Nephron progenitor cell (in vitro differentiated cells): ENCODE results near the gene RPL19.

Experiments used
- DNase-seq: peaks from one replicate; pipeline ENCODE4 v3.0.0; 2021
- H3K27ac Mint-ChIP-seq: 2 replicates; pipeline ENCODE4 v1.8.0; 2021; ENCODE audit warnings: mild to moderate bottlenecking, moderate library complexity, mixed read lengths
- H3K27me3 Mint-ChIP-seq: 2 replicates; pipeline ENCODE4 v1.8.0; 2021; ENCODE audit warnings: mild to moderate bottlenecking, low read depth, mixed read lengths; ENCODE audit not compliant: poor library complexity
- H3K36me3 Mint-ChIP-seq: 2 replicates; pipeline ENCODE4 v1.8.0; 2021; ENCODE audit warnings: low read depth, mixed read lengths
- H3K4me1 Mint-ChIP-seq: 2 replicates; pipeline ENCODE4 v1.8.0; 2021; ENCODE audit warnings: mixed read lengths
- H3K4me3 Mint-ChIP-seq: 2 replicates; pipeline ENCODE4 v1.8.0; 2021; ENCODE audit warnings: mild to moderate bottlenecking, moderate library complexity, mixed read lengths
- H3K9me3 Mint-ChIP-seq: 2 replicates; pipeline ENCODE4 v1.8.0; 2021; ENCODE audit warnings: mild to moderate bottlenecking, moderate library complexity, mixed read lengths
- TF ChIP-seq, protein P1 (sequence below): fragments of 200-600 bp; sonication (generic); IDR thresholded peaks from 2 replicates; pipeline ENCODE4 v1.5.0; 2021; ENCODE audit warnings: antibody characterized with exemption

Gene RPL19

DNA sequence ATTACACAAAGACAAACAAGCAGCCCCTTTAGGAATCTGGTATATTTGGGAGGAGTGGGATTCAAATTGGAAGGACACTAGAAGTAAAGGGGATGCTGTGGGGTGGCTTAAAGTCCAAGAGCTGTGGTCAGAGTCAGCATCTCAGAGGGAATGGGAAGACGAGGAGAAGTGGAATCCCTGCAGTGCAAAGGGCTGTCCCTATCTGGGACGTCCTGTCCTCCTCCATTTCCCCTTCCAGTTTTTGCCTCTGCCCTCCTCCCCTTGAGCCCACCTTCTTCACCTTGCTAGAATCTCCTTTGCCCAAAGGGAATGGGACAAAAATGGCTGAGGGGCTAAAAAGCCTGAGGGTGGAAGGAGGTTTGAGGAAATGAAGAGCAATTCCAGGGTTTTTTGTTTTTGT lies 44.4 kb upstream of the RPL19 start:
- Mint-ChIP-seq H3K36me3 (no peaks in the 10 kb centered on the region), H3K27me3 (peaks cover 54% of the 10 kb centered on the region), H3K9me3 (peaks cover 10% of the 10 kb centered on the region), H3K27ac (no peak overlapping the region), H3K4me1 (peaks cover 20% of the 10 kb centered on the region), H3K4me3 (no peak overlapping the region)
- no peak for DNase-seq
- TF ChIP-seq, protein P1, sequence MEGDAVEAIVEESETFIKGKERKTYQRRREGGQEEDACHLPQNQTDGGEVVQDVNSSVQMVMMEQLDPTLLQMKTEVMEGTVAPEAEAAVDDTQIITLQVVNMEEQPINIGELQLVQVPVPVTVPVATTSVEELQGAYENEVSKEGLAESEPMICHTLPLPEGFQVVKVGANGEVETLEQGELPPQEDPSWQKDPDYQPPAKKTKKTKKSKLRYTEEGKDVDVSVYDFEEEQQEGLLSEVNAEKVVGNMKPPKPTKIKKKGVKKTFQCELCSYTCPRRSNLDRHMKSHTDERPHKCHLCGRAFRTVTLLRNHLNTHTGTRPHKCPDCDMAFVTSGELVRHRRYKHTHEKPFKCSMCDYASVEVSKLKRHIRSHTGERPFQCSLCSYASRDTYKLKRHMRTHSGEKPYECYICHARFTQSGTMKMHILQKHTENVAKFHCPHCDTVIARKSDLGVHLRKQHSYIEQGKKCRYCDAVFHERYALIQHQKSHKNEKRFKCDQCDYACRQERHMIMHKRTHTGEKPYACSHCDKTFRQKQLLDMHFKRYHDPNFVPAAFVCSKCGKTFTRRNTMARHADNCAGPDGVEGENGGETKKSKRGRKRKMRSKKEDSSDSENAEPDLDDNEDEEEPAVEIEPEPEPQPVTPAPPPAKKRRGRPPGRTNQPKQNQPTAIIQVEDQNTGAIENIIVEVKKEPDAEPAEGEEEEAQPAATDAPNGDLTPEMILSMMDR = no peak

DNA sequence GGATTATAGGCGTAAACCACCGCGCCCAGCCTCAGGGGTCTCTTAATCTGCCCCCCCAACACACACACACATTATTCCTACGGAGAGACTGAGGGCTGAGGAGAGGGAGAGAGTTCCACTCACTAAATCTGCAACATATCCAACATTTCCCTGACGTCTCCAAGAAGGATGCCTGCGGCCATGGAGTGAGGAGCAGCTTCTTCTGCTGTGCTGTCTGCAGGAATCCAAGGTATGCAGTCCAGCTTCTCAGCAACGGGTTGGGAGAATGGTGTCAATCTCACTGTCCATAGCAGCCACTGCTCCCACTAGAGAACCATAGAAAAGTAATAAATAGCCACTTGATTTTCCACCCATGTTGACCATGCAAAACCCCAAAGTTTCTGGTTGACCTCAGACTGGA lies 43.6 kb upstream of the RPL19 start:
- Mint-ChIP-seq H3K27me3 (peaks cover 52% of the 10 kb centered on the region), H3K9me3 (peaks cover 10% of the 10 kb centered on the region), H3K27ac (no peak overlapping the region), H3K36me3 (no peaks in the 10 kb centered on the region), H3K4me3 (no peak overlapping the region), H3K4me1 (peaks cover 20% of the 10 kb centered on the region)
- TF ChIP-seq, protein P1 = no peak
- DNase-seq = no peak

DNA sequence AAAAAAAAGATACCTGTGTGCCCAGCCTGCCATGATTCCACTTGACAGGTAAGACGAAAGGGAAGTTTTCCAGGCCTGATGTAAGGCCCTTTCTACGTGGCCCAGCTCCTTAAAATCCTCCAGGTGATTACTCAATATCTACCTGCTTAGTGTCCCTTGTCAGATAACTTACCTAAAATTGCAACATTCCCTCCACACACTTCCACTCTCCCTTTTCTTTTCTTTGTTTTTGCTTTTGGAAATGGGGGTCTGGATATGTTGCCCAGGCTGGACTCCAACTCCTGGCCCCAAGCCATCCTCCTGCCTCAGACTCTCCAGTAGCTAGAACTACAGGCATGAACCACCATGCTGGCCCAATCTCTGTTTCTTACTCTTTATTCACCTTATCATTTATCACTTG lies 41.5 kb upstream of the RPL19 start:
- H3K9me3 Mint-ChIP-seq = peaks cover 9% of the 10 kb centered on the region
- no peak overlapping the region for H3K27ac Mint-ChIP-seq
- DNase-seq = no peak
- H3K36me3 Mint-ChIP-seq = no peaks in the 10 kb centered on the region
- TF ChIP-seq, protein P1 = no peak
- H3K4me1 Mint-ChIP-seq = no peaks in the 10 kb centered on the region
- no peak overlapping the region for H3K4me3 Mint-ChIP-seq
- H3K27me3 Mint-ChIP-seq = peaks cover 39% of the 10 kb centered on the region

DNA sequence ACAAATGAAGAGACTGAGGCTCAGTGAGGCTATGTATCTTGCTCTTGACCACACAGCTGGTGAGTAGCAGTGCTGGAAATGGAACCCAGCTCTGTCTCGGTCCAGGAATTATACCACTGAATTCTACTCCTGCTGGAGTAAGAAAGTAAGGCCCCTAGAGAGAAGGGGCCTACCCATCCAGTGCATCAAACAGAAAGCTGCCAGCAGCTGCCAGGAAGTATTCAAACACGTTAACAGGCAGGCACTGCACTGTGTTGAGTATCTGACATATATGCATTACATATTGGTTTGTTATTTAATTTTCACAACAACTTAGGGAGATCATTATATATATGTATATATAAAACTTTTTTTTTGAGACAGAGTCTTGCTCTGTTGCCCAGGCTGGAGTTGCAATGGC lies 38.1 kb upstream of the RPL19 start:
- no peak for DNase-seq
- TF ChIP-seq, protein P1 = no peak
- Mint-ChIP-seq H3K9me3 (no peaks in the 10 kb centered on the region), H3K27ac (no peak overlapping the region), H3K4me3 (no peak overlapping the region), H3K4me1 (peaks cover 25% of the 10 kb centered on the region), H3K27me3 (peaks cover 52% of the 10 kb centered on the region), H3K36me3 (no peaks in the 10 kb centered on the region)

DNA sequence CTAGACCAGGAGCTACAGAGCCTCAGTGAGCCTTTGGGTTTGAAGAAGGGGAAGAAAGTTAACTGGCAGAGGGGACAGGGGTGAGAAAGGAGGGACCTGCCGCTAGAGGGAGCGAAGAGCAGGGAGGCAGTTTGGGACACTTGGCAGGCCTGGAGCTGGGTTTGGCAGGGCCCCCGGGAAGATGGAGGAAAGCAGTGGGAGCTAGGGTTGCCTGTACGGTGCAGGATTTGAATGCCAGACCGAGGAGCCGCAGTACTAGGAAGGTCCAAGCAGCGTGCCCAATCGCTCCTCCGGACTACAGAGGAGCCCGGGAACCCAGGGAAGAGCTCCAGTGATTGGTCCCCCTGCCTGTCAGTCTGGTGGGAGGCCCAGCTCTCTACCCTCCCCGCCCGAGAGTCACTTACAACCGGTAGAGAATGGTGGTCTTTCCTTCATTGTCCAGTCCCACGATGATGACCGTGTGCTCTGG lies 35.4 kb upstream of the RPL19 start:
- Mint-ChIP-seq H3K9me3 (peaks cover 9% of the 10 kb centered on the region), H3K27ac (no peak overlapping the region), H3K27me3 (peaks cover 62% of the 10 kb centered on the region), H3K4me3 (peak overlapping the region; percentile 86), H3K4me1 (peaks cover 38% of the 10 kb centered on the region), H3K36me3 (no peaks in the 10 kb centered on the region)
- TF ChIP-seq, protein P1 = peak; percentile 67
- peak; percentile 88 for DNase-seq

DNA sequence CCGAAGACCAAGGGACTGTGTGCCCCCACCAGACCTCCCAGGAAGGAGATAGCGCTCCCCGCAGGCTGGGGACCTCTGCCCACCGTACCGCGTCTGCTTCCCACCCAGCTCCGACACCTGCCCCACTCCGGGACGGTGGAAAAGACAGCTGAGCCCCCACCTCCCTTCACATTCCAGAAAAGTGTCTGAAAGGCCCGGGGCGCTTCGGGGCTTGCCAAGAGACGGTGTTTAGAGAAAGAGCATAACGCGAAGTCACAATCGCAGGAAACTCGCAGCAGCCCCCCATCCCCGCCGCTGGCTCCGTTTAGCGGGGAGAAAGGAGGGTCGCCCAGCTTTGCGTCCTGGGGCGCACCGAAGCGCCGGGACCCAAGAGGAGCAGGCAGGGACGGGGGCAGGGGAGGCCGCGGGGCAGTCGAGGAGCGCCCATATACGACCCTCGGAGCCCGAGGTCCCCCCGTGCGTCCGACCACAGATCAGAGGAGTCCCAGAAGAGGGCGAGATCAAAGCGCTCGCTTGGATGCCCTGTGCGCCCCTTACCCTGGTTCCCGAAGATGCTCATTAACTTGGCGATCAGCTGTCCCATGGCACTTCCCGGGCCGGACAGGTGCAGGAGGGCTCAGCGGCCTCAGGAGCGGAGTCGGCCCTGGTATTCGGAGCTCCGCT lies 34.8 kb upstream of the RPL19 start:
- Mint-ChIP-seq H3K4me3 (peak overlapping the region; percentile 86), H3K27ac (no peak overlapping the region), H3K36me3 (no peaks in the 10 kb centered on the region), H3K27me3 (peaks cover 58% of the 10 kb centered on the region), H3K4me1 (peaks cover 40% of the 10 kb centered on the region), H3K9me3 (peaks cover 9% of the 10 kb centered on the region)
- peak; percentile 32 for DNase-seq
- TF ChIP-seq, protein P1 = no peak
